GM18499 (cell line): ENCODE measurements around the gene PHOSPHO1.

Source experiments
- ATAC-seq: cut with Tn5 transposase; IDR thresholded peaks from one replicate; pipeline ENCODE4 v1.9.1; 2021; ENCODE audit warnings: moderate number of reproducible peaks; ENCODE audit not compliant: insufficient read depth, unreplicated experiment

The PHOSPHO1 gene

GRCh38 chr17:49244839-49245238 is 14.3 kb upstream of the PHOSPHO1 start:
- no peak for ATAC-seq

GRCh38 chr17:49242813-49243212 is 12.2 kb upstream of the PHOSPHO1 start:
- ATAC-seq = no peak

GRCh38 chr17:49241692-49242397 is 11.3 kb upstream of the PHOSPHO1 start:
- no peak for ATAC-seq

- no peak for ATAC-seq
These were observed 10.5 kb upstream of the PHOSPHO1 start for GRCh38 chr17:49241040-49241439.

GRCh38 chr17:49240619-49241018 is 10.0 kb upstream of the PHOSPHO1 start:
- ATAC-seq = no peak

- no peak for ATAC-seq
These were observed 9.4 kb upstream of the PHOSPHO1 start for GRCh38 chr17:49239963-49240362.

GRCh38 chr17:49235896-49236295 is 5.3 kb upstream of the PHOSPHO1 start:
- no peak for ATAC-seq

GRCh38 chr17:49234509-49235080 is 4.0 kb upstream of the PHOSPHO1 start:
- no peak for ATAC-seq

- no peak for ATAC-seq
These were observed 942 bp upstream of the PHOSPHO1 start for GRCh38 chr17:49231563-49231894.

GRCh38 chr17:49229805-49230600 is 584 bp downstream of the PHOSPHO1 start:
- ATAC-seq = no peak

- no peak for ATAC-seq
These were observed 1.3 kb downstream of the PHOSPHO1 start for GRCh38 chr17:49229076-49229804.

GRCh38 chr17:49227436-49228261 is 2.9 kb downstream of the PHOSPHO1 start:
- ATAC-seq = no peak

GRCh38 chr17:49226771-49227435 is 3.7 kb downstream of the PHOSPHO1 start:
- ATAC-seq = no peak

GRCh38 chr17:49225554-49226236 is 4.9 kb downstream of the PHOSPHO1 start:
- no peak for ATAC-seq

- ATAC-seq = no peak
These were observed 5.6 kb downstream of the PHOSPHO1 start for GRCh38 chr17:49224997-49225337.

- ATAC-seq = no peak
These were observed 6.2 kb downstream of the PHOSPHO1 start for GRCh38 chr17:49224198-49224996.

- no peak for ATAC-seq
These were observed 6.9 kb downstream of the PHOSPHO1 start for GRCh38 chr17:49223517-49224197.

- no peak for ATAC-seq
These were observed 7.4 kb downstream of the PHOSPHO1 start for GRCh38 chr17:49223168-49223516.
